OCI-LY3 (cell line): ENCODE data around the gene FAM219B.

Source experiments
- H2AFZ ChIP-seq: fragments of 200-600, 300-600 bp; shearing (Covaris generic); 2 replicates; pipeline ENCODE4 v1.6.0; 2014; ENCODE audit warnings: antibody characterized with exemption, low read depth, low read length
- H3K27ac ChIP-seq: fragments of 200-600, 300-600 bp; sonication (generic); 2 replicates; pipeline ENCODE4 v1.5.1; 2014; ENCODE audit warnings: mild to moderate bottlenecking, low read length, moderate library complexity, mixed read lengths
- H3K27me3 ChIP-seq: fragments of 200-600, 300-600 bp; sonication (generic); 2 replicates; pipeline ENCODE4 v1.6.1; 2014; ENCODE audit warnings: low read depth, low read length, mixed read lengths
- H3K36me3 ChIP-seq: fragments of 200-600, 300-600 bp; sonication (generic); replicated peaks from 2 replicates; pipeline ENCODE3; 2014; ENCODE audit warnings: low read depth, low read length, mixed read lengths
- H3K4me1 ChIP-seq: fragments of 300-600, 200-600 bp; sonication (generic); 2 replicates; pipeline ENCODE4 v1.6.1; 2014; ENCODE audit warnings: low read length, mixed read lengths
- H3K4me2 ChIP-seq: fragments of 200-600, 300-600 bp; sonication (generic); 2 replicates; pipeline ENCODE4 v1.6.1; 2014; ENCODE audit warnings: low read length, mixed read lengths
- H3K4me3 ChIP-seq: fragments of 300-600, 200-600 bp; sonication (generic); 2 replicates; pipeline ENCODE4 v1.5.1; 2014; ENCODE audit warnings: antibody characterized with exemption, mild to moderate bottlenecking, low read length, moderate library complexity
- H3K79me2 ChIP-seq: fragments of 300-600, 200-600 bp; shearing (Covaris generic); 2 replicates; pipeline ENCODE4 v1.6.1; 2014; ENCODE audit warnings: mild to moderate bottlenecking, low read length, mixed read lengths
- H3K9ac ChIP-seq: fragments of 300-600, 200-600 bp; shearing (Covaris generic); 2 replicates; pipeline ENCODE4 v1.6.0; 2014; ENCODE audit warnings: mild to moderate bottlenecking, low read length, moderate library complexity
- H3K9me3 ChIP-seq: fragments of 200-600, 300-600 bp; shearing (Covaris generic); 2 replicates; pipeline ENCODE4 v1.6.1; 2014; ENCODE audit warnings: low read length, mixed read lengths; ENCODE audit not compliant: insufficient read depth
- H4K20me1 ChIP-seq: fragments of 200-600, 300-600 bp; sonication (generic); 2 replicates; pipeline ENCODE4 v1.6.1; 2016; ENCODE audit warnings: low read length, mixed read lengths; ENCODE audit not compliant: insufficient read depth
- EZH2phosphoT487 ChIP-seq: fragments of 200-600 bp; shearing (Covaris generic); IDR thresholded peaks from 2 replicates; pipeline ENCODE4 v1.6.1; 2018; ENCODE audit warnings: antibody characterized with exemption, mixed run types, low read depth
- TF ChIP-seq, protein P1 (sequence below): fragments of 200-600, 300-600 bp; sonication (generic); IDR thresholded peaks from 2 replicates; pipeline ENCODE4 v1.5.1; 2014; ENCODE audit warnings: antibody characterized with exemption, low read length, low read depth

FAM219B gene

DNA sequence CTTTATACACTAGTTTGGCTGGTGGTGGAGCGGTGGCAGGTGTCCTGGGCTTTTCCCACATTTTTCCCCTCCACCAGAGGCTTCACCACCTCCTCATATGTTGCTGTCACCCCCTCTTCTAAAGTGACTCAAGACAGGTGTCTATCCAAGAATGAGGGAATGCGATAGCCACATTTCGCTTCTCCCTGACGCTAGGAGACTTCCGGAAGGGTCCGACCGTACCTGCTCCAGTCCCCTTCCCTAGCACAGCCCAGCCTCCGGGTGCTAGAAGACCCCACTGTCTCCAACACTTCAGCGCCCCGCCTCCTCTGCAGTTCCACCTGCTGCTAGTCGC, 34.0 kb downstream of the FAM219B start:
- Histone ChIP-seq H3K36me3 (peaks cover 27% of the 10 kb centered on the region), H3K27me3 (no peaks in the 10 kb centered on the region), H3K27ac (peak overlapping the region; percentile 91), H3K4me2 (peak overlapping the region; percentile 94), H3K4me1 (peaks cover 47% of the 10 kb centered on the region), H3K9ac (peak overlapping the region; percentile 93), H3K9me3 (peaks cover 8% of the 10 kb centered on the region; the same call in 1 of the 2 replicates), H3K4me3 (peak overlapping the region; percentile 92), H4K20me1 (no peaks in the 10 kb centered on the region; the same call in 1 of the 2 replicates), H3K79me2 (peaks cover 48% of the 10 kb centered on the region), H2AFZ (no peak overlapping the region)
- no peak for TF ChIP-seq EZH2phosphoT487
- TF ChIP-seq, protein P1, sequence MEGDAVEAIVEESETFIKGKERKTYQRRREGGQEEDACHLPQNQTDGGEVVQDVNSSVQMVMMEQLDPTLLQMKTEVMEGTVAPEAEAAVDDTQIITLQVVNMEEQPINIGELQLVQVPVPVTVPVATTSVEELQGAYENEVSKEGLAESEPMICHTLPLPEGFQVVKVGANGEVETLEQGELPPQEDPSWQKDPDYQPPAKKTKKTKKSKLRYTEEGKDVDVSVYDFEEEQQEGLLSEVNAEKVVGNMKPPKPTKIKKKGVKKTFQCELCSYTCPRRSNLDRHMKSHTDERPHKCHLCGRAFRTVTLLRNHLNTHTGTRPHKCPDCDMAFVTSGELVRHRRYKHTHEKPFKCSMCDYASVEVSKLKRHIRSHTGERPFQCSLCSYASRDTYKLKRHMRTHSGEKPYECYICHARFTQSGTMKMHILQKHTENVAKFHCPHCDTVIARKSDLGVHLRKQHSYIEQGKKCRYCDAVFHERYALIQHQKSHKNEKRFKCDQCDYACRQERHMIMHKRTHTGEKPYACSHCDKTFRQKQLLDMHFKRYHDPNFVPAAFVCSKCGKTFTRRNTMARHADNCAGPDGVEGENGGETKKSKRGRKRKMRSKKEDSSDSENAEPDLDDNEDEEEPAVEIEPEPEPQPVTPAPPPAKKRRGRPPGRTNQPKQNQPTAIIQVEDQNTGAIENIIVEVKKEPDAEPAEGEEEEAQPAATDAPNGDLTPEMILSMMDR = no peak

DNA sequence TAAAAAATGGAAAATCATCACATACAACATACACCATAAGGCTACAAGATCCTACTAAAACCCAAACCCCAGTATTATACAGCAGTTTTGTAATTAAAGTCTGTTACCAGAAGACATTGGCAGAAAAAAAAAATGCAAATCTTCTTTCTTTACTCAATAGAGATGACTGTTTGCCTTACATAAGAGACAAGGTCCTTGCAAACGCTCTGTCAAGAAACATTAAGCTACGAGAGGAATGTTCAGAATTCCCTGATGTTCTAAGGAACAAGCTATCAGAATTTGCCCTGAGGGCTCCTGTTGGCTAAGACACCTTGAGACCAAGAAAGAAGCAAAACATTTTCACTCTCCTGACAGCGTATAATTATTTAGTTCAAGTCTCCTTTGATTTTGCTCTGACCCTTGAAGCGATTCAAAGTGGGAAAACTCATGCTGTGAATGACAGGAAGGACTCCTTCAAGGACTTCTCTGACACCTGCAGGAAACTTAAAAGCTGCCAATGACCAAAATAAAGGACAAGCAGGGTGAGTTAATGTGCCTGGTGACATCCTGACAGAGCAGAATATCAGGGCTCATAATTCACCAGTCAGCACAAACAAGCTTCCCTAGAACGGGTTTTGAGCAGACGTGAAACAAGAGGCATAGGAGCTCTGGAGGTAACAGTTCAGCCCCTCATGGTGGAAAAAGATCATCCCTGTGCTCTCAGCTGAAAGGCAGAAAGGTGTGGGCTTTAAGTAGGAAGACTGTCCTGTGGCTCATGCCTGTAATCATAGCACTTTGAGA, 36.0 kb downstream of the FAM219B start:
- Histone ChIP-seq H3K79me2 (peaks cover 68% of the 10 kb centered on the region), H3K4me1 (peaks cover 66% of the 10 kb centered on the region), H4K20me1 (peaks cover 13% of the 10 kb centered on the region), H3K4me3 (peak overlapping the region; percentile 92), H2AFZ (no peak overlapping the region), H3K36me3 (peaks cover 43% of the 10 kb centered on the region), H3K27me3 (no peaks in the 10 kb centered on the region), H3K27ac (peak overlapping the region; percentile 91), H3K9me3 (peaks cover 11% of the 10 kb centered on the region; the same call in 1 of the 2 replicates), H3K4me2 (peak overlapping the region; percentile 89), H3K9ac (peak overlapping the region; percentile 77)
- TF ChIP-seq, protein P1 = no peak

DNA sequence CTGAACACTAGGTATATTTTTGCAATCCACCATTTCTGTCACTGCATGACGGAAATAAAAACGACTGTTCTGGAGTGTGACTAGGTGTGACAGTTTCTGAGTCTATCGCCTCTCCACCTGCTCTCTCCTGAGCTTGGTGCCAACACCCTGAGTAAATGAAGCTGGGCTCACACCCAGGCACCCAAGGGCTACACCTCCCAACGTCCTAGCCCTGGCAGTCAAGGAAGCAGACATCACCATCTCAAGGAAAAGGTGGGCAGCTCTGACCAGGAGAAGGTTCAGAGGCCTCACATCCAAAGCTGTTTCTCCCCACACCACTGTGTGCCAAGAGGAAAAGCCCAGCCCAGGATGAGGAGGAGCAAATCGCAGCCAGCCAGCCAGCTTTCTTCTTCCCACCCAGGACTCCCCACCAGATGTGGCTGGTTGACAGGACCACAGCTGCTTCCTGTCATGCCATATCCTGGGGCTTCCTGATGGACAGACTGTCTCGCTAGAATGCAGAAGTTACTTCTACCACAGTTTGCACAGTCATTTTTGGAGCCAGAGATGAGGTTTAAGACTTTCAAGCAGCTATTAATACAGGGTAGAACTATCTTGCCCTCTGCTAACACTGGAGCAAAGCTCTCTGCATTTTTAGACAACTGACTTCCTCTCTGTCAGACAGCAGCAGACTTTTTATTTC, 36.8 kb downstream of the FAM219B start:
- Histone ChIP-seq H3K27ac (peak overlapping the region; percentile 91), H3K36me3 (peaks cover 46% of the 10 kb centered on the region), H2AFZ (no peak overlapping the region), H3K4me2 (peak overlapping the region; percentile 89), H3K9ac (peak overlapping the region; percentile 81), H3K79me2 (peaks cover 73% of the 10 kb centered on the region), H3K4me1 (peaks cover 66% of the 10 kb centered on the region), H4K20me1 (peaks cover 13% of the 10 kb centered on the region), H3K4me3 (peak overlapping the region; percentile 92), H3K9me3 (peaks cover 11% of the 10 kb centered on the region; the same call in 1 of the 2 replicates), H3K27me3 (no peaks in the 10 kb centered on the region)
- TF ChIP-seq, protein P1 = no peak
- no peak for TF ChIP-seq EZH2phosphoT487

DNA sequence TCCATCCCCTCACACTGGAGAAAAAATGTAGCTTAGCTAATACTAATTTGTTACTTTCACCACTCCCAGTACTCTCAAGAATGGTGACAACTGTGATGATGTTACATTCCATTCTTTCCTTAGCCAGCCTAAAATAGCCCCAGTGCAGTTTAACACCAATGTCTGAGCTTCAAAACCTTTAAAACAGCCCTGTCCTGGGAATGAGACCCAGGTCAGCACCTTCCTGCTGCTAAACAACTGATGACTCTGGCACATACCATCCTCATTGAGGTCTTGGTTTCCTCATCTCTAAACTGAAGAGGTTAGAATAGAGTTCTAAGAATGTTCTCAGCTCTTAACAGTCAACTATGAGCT, 37.3 kb downstream of the FAM219B start:
- Histone ChIP-seq H3K4me2 (peak overlapping the region; percentile 89), H3K36me3 (peaks cover 47% of the 10 kb centered on the region), H2AFZ (no peak overlapping the region), H3K4me1 (peaks cover 66% of the 10 kb centered on the region), H3K79me2 (peaks cover 78% of the 10 kb centered on the region), H3K9ac (peak overlapping the region; percentile 81), H3K27me3 (no peaks in the 10 kb centered on the region), H4K20me1 (peaks cover 16% of the 10 kb centered on the region), H3K9me3 (peaks cover 11% of the 10 kb centered on the region; the same call in 1 of the 2 replicates), H3K27ac (peak overlapping the region; percentile 91), H3K4me3 (peak overlapping the region; percentile 69)
- TF ChIP-seq, protein P1 = no peak
- no peak for TF ChIP-seq EZH2phosphoT487
